ENCODE measurements around the gene TRNP1. TPM values are rescaled to one million over a fixed set of nuclear protein-coding genes. Genes with fewer than 3 reads are reported as not detected.
A peak's percentile ranks its signal among the peaks of the same experiment; 100 is the strongest.
"Not testable (repeated sequence)": the region's sequence is repeated elsewhere in the genome, so short reads cannot be mapped to it uniquely, and the experiment has no call there.

TRNP1 gene
- total RNA-seq = under 1 TPM; 0.62 to 0.69 TPM

- peak; percentile 83 for DNase-seq
- Mint-ChIP-seq H3K27me3 (peaks cover 49% of the 10 kb centered on the region), H3K36me3 (ENCODE audit: low read depth) (no peaks in the 10 kb centered on the region), H3K9me3 (ENCODE audit: low read depth) (no peaks in the 10 kb centered on the region), H3K27ac (peak within 1 kb of the TSS; percentile 63), H3K4me3 (peak within 1 kb of the TSS; percentile 72), H3K4me1 (peaks cover 19% of the 10 kb centered on the region)
- ATAC-seq = peak; percentile 67
- intact Hi-C loops (cut with DNase I, micrococcal nuclease) = loop anchor here in 1 of 2 experiments (1.0 kb wide), 3 partner anchors 20 to 241 kb away; partner anchors contain the start of genes NUDC and WDTC1
- POLR2A ChIA-PET = interaction anchor here (0.7 kb wide), 1 partner anchor 128 kb away, joined by 3 read pairs; no protein-coding TSS in a partner anchor
- CTCF ChIA-PET = interaction anchor here (0.7 to 1.9 kb wide), 6 partner anchors 12 to 139 kb away, joined by 4 to 5 read pairs (median 4); no protein-coding TSS in a partner anchor
Measured at GRCh38 chr1:26993237-26994019, at the start of gene TRNP1. Gene TRNP1 (plus strand): TSS chr1:26993692. CDS start chr1:26993787, 95 bp downstream.

GRCh38 chr1:26945138-26945537 lies 48.4 kb upstream of the TRNP1 start:
- H3K4me1 Mint-ChIP-seq = no peaks in the 10 kb centered on the region
- no peak for DNase-seq
- intact Hi-C loops (cut with DNase I, micrococcal nuclease) = no loop called here
- no peak overlapping the region for H3K4me3 Mint-ChIP-seq
- CTCF ChIA-PET = interaction anchor here (0.7 kb wide), 1 partner anchor 353 kb away, joined by 3 read pairs; no protein-coding TSS in a partner anchor
- ATAC-seq = no peak
- H3K27me3 Mint-ChIP-seq = no peaks in the 10 kb centered on the region
- POLR2A ChIA-PET = no interaction called here
- no peak overlapping the region for H3K27ac Mint-ChIP-seq
- H3K36me3 Mint-ChIP-seq (ENCODE audit: low read depth) = peaks cover 43% of the 10 kb centered on the region
- H3K9me3 Mint-ChIP-seq (ENCODE audit: low read depth) = no peaks in the 10 kb centered on the region

GRCh38 chr1:26945728-26946127 lies 47.8 kb upstream of the TRNP1 start:
- Mint-ChIP-seq H3K4me3 (no peak overlapping the region), H3K4me1 (no peaks in the 10 kb centered on the region), H3K36me3 (ENCODE audit: low read depth) (peaks cover 43% of the 10 kb centered on the region), H3K27me3 (no peaks in the 10 kb centered on the region), H3K9me3 (ENCODE audit: low read depth) (no peaks in the 10 kb centered on the region), H3K27ac (no peak overlapping the region)
- intact Hi-C loops (cut with DNase I, micrococcal nuclease) = no loop called here
- POLR2A ChIA-PET = no interaction called here
- CTCF ChIA-PET = interaction anchor here (0.7 kb wide), 1 partner anchor 353 kb away, joined by 3 read pairs; no protein-coding TSS in a partner anchor
- ATAC-seq (no peak), DNase-seq (no peak)

GRCh38 chr1:26946270-26946669 lies 47.2 kb upstream of the TRNP1 start:
- Mint-ChIP-seq H3K4me3 (no peak overlapping the region), H3K36me3 (ENCODE audit: low read depth) (peaks cover 43% of the 10 kb centered on the region), H3K27me3 (no peaks in the 10 kb centered on the region), H3K4me1 (no peaks in the 10 kb centered on the region), H3K27ac (no peak overlapping the region), H3K9me3 (ENCODE audit: low read depth) (no peaks in the 10 kb centered on the region)
- ChIA-PET CTCF (no interaction called here), POLR2A (no interaction called here)
- no peak for DNase-seq
- intact Hi-C loops (cut with DNase I, micrococcal nuclease) = no loop called here
- ATAC-seq = no peak

GRCh38 chr1:26948725-26949057 lies 44.8 kb upstream of the TRNP1 start:
- ATAC-seq; H3K4me1 Mint-ChIP-seq; H3K27ac Mint-ChIP-seq; POLR2A ChIA-PET; DNase-seq; CTCF ChIA-PET; H3K4me3 Mint-ChIP-seq; H3K9me3 Mint-ChIP-seq (ENCODE audit: low read depth); H3K27me3 Mint-ChIP-seq; intact Hi-C loops (cut with DNase I, micrococcal nuclease): not testable (repeated sequence)
- peaks cover 27% of the 10 kb centered on the region for H3K36me3 Mint-ChIP-seq (ENCODE audit: low read depth)

- POLR2A ChIA-PET = no interaction called here
Measured at GRCh38 chr1:26949266-26949925, 44.1 kb upstream of the TRNP1 start.

GRCh38 chr1:26949926-26950319 lies 43.6 kb upstream of the TRNP1 start:
- no peak overlapping the region for H3K4me3 Mint-ChIP-seq
- H3K4me1 Mint-ChIP-seq = no peaks in the 10 kb centered on the region
- POLR2A ChIA-PET = no interaction called here
- CTCF ChIA-PET = interaction anchor here (0.6 kb wide), 1 partner anchor 9 kb away, joined by 4 read pairs; no protein-coding TSS in a partner anchor
- no peaks in the 10 kb centered on the region for H3K27me3 Mint-ChIP-seq
- no peaks in the 10 kb centered on the region for H3K9me3 Mint-ChIP-seq (ENCODE audit: low read depth)
- no peak for ATAC-seq
- DNase-seq = no peak
- peaks cover 21% of the 10 kb centered on the region for H3K36me3 Mint-ChIP-seq (ENCODE audit: low read depth)
- H3K27ac Mint-ChIP-seq = no peak overlapping the region
- intact Hi-C loops (cut with DNase I, micrococcal nuclease) = no loop called here

More at GRCh38 chr1:26949266-26949925, 44.1 kb upstream of the TRNP1 start:
- no peak for ATAC-seq
- peaks cover 22% of the 10 kb centered on the region for H3K36me3 Mint-ChIP-seq (ENCODE audit: low read depth)
- intact Hi-C loops (cut with DNase I, micrococcal nuclease) = no loop called here
- CTCF ChIA-PET = no interaction called here
- no peak overlapping the region for H3K4me3 Mint-ChIP-seq
- no peak overlapping the region for H3K27ac Mint-ChIP-seq
- no peaks in the 10 kb centered on the region for H3K9me3 Mint-ChIP-seq (ENCODE audit: low read depth)
- no peaks in the 10 kb centered on the region for H3K4me1 Mint-ChIP-seq
- no peak for DNase-seq
- no peaks in the 10 kb centered on the region for H3K27me3 Mint-ChIP-seq

GRCh38 chr1:26950602-26951001 lies 42.9 kb upstream of the TRNP1 start:
- no peaks in the 10 kb centered on the region for H3K27me3 Mint-ChIP-seq
- CTCF ChIA-PET = interaction anchor here (0.6 kb wide), 1 partner anchor 8 kb away, joined by 4 read pairs; no protein-coding TSS in a partner anchor
- no peaks in the 10 kb centered on the region for H3K4me1 Mint-ChIP-seq
- H3K9me3 Mint-ChIP-seq (ENCODE audit: low read depth) = no peaks in the 10 kb centered on the region
- peaks cover 15% of the 10 kb centered on the region for H3K36me3 Mint-ChIP-seq (ENCODE audit: low read depth)
- no peak for ATAC-seq
- H3K4me3 Mint-ChIP-seq = no peak overlapping the region
- POLR2A ChIA-PET = no interaction called here
- no peak overlapping the region for H3K27ac Mint-ChIP-seq
- intact Hi-C loops (cut with DNase I, micrococcal nuclease) = no loop called here
- no peak for DNase-seq

GRCh38 chr1:26951216-26951615 lies 42.3 kb upstream of the TRNP1 start:
- peaks cover 9% of the 10 kb centered on the region for H3K36me3 Mint-ChIP-seq (ENCODE audit: low read depth)
- H3K4me3 Mint-ChIP-seq = no peak overlapping the region
- no peak overlapping the region for H3K27ac Mint-ChIP-seq
- ChIA-PET CTCF (interaction anchor here (0.7 kb wide), 1 partner anchor 110 kb away, joined by 3 read pairs; no protein-coding TSS in a partner anchor), POLR2A (no interaction called here)
- H3K27me3 Mint-ChIP-seq = no peaks in the 10 kb centered on the region
- H3K9me3 Mint-ChIP-seq (ENCODE audit: low read depth) = no peaks in the 10 kb centered on the region
- DNase-seq (no peak), ATAC-seq (no peak)
- intact Hi-C loops (cut with DNase I, micrococcal nuclease) = no loop called here
- no peaks in the 10 kb centered on the region for H3K4me1 Mint-ChIP-seq

GRCh38 chr1:26951821-26952497 lies 41.5 kb upstream of the TRNP1 start:
- ATAC-seq (no peak), DNase-seq (no peak)
- ChIA-PET POLR2A (no interaction called here), CTCF (interaction anchor here (0.7 kb wide), 1 partner anchor 109 kb away, joined by 3 read pairs; no protein-coding TSS in a partner anchor)
- Mint-ChIP-seq H3K27ac (no peak overlapping the region), H3K4me1 (no peaks in the 10 kb centered on the region), H3K27me3 (no peaks in the 10 kb centered on the region), H3K4me3 (no peak overlapping the region), H3K36me3 (ENCODE audit: low read depth) (peaks cover 3% of the 10 kb centered on the region), H3K9me3 (ENCODE audit: low read depth) (no peaks in the 10 kb centered on the region)
- intact Hi-C loops (cut with DNase I, micrococcal nuclease) = no loop called here

- H3K27ac Mint-ChIP-seq = no peak overlapping the region
- no peaks in the 10 kb centered on the region for H3K36me3 Mint-ChIP-seq (ENCODE audit: low read depth)
- peaks cover 2% of the 10 kb centered on the region for H3K27me3 Mint-ChIP-seq
- no peaks in the 10 kb centered on the region for H3K9me3 Mint-ChIP-seq (ENCODE audit: low read depth)
- ChIA-PET CTCF (no interaction called here), POLR2A (no interaction called here)
- no peak for ATAC-seq
- H3K4me1 Mint-ChIP-seq = no peaks in the 10 kb centered on the region
- DNase-seq = no peak
- no peak overlapping the region for H3K4me3 Mint-ChIP-seq
- intact Hi-C loops (cut with DNase I, micrococcal nuclease) = no loop called here
Measured at GRCh38 chr1:26953374-26953773, 40.1 kb upstream of the TRNP1 start.
